HG02642 (cell line): ENCODE measurements around the gene CLSTN2.

ENCODE experiments used
- ATAC-seq: cut with Tn5 transposase; IDR thresholded peaks from one replicate; pipeline ENCODE4 v1.9.1; 2021; ENCODE audit warnings: mild to moderate bottlenecking; ENCODE audit not compliant: unreplicated experiment, poor library complexity

The CLSTN2 gene

DNA sequence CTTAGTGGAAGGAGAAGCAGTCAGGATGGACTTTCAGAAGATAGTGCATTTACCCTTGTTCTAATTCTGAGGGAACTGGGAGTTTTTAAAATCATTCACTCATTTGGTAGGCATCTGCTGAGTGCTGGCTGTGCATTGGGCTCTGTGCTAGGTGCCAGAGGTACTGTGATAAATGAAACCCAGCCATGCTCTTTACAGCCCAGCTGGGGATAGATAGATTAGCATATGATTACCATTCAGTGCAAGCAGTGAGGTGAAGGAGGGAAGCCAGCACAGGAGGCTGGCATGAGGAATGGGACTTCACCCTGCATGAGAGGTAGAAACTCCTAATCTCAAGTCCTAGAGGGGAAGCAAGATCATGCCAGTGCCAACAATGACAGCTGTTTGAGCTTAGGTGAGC, 381.0 kb downstream of the CLSTN2 start:
- no peak for ATAC-seq

DNA sequence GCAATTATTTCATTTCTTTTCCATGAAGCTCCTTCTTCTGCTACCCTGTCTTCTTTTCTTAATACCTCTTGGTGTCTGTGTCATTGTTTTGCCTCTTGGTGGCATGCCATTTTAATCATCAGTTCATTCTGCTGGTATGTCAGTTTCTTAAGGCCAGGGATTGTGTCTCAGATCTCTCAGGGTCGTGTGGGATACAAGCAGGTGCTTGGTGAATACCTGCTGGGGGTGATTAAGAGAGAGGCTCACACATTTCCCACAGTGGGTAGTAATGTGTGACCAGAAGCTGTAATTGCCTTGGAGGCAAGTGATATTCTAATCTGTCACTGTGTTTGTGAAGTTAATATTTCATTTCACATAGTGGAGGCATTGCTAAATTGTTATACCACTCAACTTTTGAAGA, 381.5 kb downstream of the CLSTN2 start:
- no peak for ATAC-seq

- ATAC-seq = no peak
Measured at GRCh38 chr3:140316868-140317400, 381.9 kb downstream of the CLSTN2 start.

DNA sequence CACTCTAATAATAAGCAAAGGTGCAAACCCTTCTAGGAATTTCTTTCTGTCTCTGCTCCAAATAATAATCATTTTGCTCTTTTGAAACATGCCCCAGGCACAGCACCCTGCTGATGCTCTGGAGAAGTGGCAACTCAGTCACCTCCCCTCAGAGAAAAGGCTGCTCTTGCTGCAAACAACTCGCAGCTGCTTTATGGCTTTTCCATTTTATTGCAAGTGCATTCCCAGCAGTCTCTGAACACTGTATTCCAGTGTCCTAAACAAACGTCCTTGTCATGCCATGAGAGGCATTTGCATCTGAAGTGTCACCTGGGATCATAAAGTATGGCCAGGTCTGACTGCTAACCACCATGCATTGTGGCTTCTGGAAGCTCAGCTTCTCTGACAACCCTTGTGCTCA, 384.8 kb downstream of the CLSTN2 start:
- no peak for ATAC-seq

DNA sequence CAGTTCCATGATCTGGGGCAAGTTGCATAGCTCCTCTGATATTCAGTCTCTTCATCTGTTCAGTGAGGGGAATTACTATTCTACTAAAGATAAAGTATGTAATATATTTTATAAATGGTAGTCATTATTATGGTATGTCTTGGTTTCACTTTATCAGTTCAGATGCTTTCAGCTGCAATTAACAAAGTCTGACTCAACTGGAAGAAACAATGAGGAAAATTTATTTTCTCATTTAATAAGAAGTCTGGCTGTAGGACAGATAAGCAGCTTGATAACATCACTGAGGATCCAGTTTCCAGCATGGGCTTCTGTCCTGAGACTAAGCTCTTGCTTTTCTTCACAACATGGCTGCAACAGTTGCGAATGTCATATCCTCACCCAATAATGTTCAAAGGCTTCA, 388.6 kb downstream of the CLSTN2 start:
- ATAC-seq = no peak

DNA sequence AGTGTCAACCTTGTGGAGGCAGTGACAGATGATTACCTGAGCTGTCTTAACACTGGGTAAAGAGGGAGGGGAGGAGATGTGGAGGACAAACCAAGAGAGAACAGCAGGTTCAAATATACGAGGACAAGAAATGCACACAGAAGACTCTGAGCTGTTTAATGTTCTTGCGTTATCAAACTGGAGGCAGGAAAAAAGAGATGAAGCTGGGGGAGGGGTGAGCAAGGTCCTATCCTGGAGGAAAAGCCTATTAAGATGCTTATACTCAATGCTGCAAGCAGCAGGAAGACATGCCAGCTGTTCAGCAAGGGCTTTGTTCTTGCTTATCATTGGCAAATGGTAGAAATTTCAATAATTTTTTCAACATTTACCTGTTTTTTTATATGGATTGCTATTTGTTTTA, 397.1 kb downstream of the CLSTN2 start:
- ATAC-seq = no peak

DNA sequence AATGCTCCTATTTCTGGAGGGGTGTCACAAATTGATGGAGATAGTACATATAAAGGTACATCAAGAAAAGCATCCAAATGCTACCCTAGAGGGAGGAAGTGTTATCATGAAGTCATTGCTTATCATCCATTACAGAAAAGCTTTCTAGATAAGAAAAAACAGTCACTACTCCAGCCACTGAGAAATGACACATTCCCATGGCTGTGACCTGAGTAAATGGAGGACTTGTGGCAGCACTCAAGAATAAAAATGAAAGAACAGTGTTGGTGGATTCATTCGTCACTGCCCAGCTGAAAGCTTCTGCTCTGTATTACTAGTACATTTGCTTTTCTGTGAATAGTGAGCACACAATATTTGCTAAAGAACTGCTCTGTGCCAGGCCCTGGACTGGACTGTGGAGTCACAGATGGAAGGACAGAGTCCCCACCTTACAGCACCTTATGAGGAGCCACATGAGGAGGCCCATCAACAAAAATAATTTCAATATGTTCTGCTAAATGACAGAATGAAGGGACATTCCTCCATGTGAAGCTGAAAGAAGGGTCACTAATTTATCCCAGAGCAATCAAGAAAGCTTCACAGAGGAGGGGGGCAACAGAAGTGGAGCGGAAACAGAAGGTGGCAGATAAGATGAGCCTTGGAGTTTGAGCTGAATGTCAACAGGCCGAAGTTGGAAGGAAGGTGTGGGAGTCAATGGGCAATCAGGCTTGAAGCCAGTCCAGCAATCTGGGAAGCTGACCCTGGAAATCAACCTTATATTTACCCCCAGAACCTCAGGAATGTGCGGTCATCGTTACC, 399.3 kb downstream of the CLSTN2 start:
- ATAC-seq = no peak

DNA sequence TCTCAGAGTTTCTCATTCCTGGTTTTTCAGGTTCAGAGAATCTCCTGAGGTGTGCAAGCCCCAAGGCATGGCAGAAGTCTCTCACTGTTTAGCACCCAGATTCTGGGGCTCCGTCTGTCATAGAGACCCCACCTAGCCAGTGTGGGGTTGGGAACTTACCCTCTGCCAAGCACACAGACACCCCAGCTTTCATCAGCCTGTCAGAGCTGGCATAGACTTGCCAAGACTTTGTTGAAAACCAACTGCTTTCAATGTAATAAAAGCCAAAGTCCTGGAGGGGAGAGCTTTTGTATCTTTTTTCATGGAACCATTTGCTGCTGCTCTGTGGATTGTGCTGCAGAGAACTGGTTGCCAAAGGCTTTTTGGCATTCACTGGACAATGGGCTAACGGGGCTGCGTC, 401.5 kb downstream of the CLSTN2 start:
- ATAC-seq = no peak

GRCh38 chr3:140338916-140339315, 403.9 kb downstream of the CLSTN2 start:
- ATAC-seq = no peak

DNA sequence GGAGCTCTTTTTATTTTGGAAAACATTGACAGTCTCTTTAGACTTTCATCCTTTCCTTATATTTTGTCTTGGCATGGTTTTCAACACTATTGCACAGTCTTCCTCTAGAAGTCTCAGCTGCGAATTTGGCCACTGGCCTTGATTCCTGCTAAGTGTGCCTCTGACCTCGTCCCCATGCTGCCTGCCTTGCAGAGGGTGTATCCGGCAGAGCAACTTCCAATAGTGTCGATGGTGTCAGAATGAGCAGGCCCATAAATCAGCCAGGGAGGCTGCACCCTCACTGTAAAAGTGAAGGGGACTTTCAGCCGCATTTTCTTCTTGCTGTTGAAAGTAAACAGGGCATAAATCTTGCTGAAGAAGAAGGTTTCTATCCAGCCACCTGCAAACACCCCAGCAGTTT, 406.2 kb downstream of the CLSTN2 start:
- no peak for ATAC-seq

- ATAC-seq = no peak
Measured at GRCh38 chr3:140341817-140342403, 406.9 kb downstream of the CLSTN2 start.

DNA sequence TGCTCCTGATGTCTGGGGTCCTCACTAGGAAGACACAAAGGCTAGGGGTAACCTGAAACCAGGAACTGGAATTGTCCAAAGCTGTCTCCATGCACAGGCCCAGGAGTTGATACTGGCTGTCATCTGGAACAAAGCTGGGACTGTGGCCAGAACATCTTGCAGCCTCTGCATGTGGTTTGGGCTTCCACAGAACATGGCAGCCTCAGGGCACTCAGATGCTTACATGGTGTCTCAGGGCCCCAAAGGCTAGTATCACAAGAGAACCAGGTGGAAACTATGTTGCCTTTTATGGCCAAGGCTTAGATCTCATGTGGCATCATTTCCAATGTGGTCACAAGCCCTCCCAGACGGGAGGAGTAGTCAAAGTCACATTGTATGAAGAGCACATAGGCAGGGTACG, 407.7 kb downstream of the CLSTN2 start:
- ATAC-seq = no peak

- no peak for ATAC-seq
Measured at GRCh38 chr3:140343211-140344081, 408.5 kb downstream of the CLSTN2 start.

DNA sequence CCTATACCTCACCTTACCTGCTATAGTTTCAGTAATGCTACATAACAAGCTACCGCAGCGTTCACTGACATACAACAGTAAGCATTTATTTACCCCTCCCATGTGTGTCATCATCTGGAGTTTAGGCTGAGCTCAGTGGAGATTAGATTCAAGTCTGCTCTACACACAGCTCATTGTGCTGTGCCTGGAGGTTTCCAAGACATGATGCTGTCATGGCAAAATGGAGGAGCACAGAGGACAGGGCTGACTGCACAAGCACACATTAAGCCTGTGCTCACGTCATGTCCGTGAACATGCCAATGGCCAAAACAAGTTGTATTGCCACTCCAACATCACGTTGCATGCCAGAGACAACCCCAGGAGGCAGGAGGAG, 409.1 kb downstream of the CLSTN2 start:
- ATAC-seq = no peak

DNA sequence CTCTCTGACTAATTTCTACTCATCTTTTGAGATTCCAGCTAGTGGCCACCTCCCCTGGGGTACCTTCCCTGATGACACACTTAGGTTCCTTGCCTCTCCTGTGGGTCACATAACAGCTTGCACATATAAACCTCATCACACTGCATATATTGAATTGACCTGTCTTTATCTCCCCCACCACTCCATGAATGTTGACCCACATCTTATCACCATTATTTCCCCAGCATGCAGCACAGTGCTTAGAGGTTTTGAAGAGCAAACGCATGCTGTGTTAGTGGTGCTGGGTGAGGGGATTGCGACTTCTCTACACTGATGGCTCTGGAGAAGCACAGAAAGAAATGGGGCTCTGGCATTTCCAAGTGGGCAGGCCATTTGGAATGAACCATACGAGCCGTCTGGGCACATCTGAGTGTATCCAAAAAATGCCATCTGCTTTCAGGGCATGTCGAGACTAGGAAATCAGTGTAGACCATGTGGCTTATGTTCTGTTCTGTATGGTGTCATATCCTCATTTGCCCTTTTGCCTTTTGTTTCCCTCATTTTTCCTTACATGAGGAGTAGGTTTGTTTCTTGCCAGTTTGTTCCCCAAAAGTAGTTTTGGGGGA, 409.7 kb downstream of the CLSTN2 start:
- ATAC-seq = no peak

- ATAC-seq = no peak
Measured at GRCh38 chr3:140347151-140347550, 412.2 kb downstream of the CLSTN2 start.

- ATAC-seq = no peak
Measured at GRCh38 chr3:140349938-140350337, 415.0 kb downstream of the CLSTN2 start.

GRCh38 chr3:140351466-140351865, 416.5 kb downstream of the CLSTN2 start:
- no peak for ATAC-seq

DNA sequence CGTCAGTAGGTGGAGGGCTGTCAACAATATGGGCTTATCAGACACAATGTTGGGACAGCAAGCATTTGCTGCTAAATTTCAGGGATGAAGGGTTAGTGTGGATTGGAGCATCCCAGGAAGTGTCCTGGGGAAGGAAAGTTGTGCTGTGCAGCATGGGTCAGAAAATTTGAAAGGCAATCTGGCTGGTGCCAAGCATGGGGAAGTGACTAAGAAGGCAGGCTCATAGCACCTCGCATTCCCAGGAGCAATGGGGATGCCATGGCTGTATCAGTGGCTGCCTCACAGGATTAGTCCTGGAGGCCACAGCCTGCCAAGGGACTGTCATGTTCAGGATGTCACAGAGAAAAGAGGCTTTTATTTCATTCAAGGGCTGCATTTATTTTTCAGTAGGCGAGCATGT, 420.5 kb downstream of the CLSTN2 start:
- ATAC-seq = no peak

- no peak for ATAC-seq
Measured at GRCh38 chr3:140358686-140359085, 423.7 kb downstream of the CLSTN2 start.
